Sigmoid colon (tissue), 4 donors: ENCODE measurements around the gene ABCF2.

Experiments
- EP300 ChIP-seq, 4 donors: sonication (generic); formaldehyde crosslinking; IDR thresholded peaks; one replicate each; pipeline ENCODE4 v1.6.1; 2017; ENCODE audit warnings: antibody characterized with exemption in 4 of 4
- POLR2A ChIP-seq, 2 donors: fragments of 450-650 bp; IDR thresholded peaks; one replicate each; pipeline ENCODE4 v1.6.1; 2016; ENCODE audit warnings: antibody characterized with exemption in 2 of 2, mild to moderate bottlenecking in 2 of 2, moderate library complexity in 2 of 2
- POLR2AphosphoS5 ChIP-seq, 4 donors: sonication (generic); formaldehyde crosslinking; IDR thresholded peaks; one replicate each; pipeline ENCODE4 v1.6.1; 2017; ENCODE audit warnings: antibody characterized with exemption in 4 of 4
- TF ChIP-seq, protein P1 (sequence below), 4 experiments: fragments of 450-650 bp in 3 of 4; fragments of 200-600 bp in 1 of 4; IDR thresholded peaks; one replicate each; pipeline ENCODE4 v1.5.1; 2016 to 2019; ENCODE audit warnings: antibody characterized with exemption in 4 of 4, mild to moderate bottlenecking in 3 of 4, moderate library complexity in 2 of 4

DNA sequence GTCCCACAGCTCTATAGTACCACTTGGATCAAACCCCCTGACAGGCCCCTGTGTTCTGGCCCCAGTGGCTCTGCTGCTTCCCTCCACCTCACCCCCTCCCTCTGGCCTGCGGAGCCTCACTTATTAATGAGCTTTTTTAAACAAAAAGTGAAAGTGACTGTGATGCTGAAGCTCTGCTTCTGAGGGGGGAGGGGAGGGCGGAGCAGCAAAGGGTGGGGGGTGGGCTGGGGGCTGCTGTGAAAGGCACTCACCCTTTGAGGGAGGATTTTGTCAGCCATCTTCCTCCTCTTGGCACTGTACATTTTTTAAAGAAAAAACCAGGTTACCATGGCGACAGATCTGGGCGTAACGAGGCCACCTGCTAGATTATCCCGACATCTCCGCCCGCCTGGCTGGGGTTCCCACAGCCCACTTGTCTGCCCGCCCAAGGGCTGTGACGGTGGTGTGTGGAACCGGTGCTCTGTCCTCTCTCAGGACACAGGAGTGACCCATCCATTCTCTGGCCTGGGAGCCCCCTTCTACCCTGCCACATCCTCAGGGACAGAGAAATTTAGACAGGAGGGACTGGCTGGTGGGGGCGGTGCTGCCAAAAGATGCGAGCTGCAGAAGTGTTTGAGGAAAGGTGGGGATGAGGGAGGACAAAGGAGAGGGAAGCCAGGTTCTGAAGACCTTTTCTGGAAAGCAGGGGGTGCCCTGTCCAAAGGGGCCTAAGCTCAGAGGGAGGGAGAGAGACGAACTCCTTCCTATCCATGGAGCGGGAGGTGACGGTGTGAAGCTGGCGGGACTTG, 16.6 kb upstream of the ABCF2 start:
- TF ChIP-seq, protein P1, sequence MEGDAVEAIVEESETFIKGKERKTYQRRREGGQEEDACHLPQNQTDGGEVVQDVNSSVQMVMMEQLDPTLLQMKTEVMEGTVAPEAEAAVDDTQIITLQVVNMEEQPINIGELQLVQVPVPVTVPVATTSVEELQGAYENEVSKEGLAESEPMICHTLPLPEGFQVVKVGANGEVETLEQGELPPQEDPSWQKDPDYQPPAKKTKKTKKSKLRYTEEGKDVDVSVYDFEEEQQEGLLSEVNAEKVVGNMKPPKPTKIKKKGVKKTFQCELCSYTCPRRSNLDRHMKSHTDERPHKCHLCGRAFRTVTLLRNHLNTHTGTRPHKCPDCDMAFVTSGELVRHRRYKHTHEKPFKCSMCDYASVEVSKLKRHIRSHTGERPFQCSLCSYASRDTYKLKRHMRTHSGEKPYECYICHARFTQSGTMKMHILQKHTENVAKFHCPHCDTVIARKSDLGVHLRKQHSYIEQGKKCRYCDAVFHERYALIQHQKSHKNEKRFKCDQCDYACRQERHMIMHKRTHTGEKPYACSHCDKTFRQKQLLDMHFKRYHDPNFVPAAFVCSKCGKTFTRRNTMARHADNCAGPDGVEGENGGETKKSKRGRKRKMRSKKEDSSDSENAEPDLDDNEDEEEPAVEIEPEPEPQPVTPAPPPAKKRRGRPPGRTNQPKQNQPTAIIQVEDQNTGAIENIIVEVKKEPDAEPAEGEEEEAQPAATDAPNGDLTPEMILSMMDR (IDR thresholded peaks at IDR 0.05), result no peak
- TF ChIP-seq POLR2A (IDR thresholded peaks at IDR 0.05), result no peak
- TF ChIP-seq POLR2AphosphoS5 (IDR thresholded peaks at IDR 0.05), result no peak
- no peak for TF ChIP-seq EP300 (IDR thresholded peaks at IDR 0.05)
